Right atrium auricular region (tissue), 2 donors: ENCODE results near the gene ASB7. TPM values are rescaled to one million over a fixed set of nuclear protein-coding genes. Genes with fewer than 3 reads are reported as not detected.

Source experiments
- DNase-seq: peaks from one replicate; pipeline ENCODE4 v3.0.0-alpha.2; 2019; ENCODE audit warnings: low spot score
- H3K27ac ChIP-seq, 2 donors: fragments of 200-600 bp; sonication (generic); 1 replicate in 1 of 2; 2 replicates in 1 of 2; pipeline ENCODE4 v1.5.1; 2016 to 2019
- H3K27me3 ChIP-seq, 2 donors: fragments of 200-600 bp; sonication (generic); one replicate each; pipeline versions ENCODE4 v1.5.1 to v1.6.0; 2017 to 2019
- H3K36me3 ChIP-seq: fragments of 200-600 bp; sonication (generic); one replicate; pipeline ENCODE4 v1.5.1; 2016
- H3K4me1 ChIP-seq, 2 donors: fragments of 200-600 bp; sonication (generic); one replicate each; pipeline versions ENCODE4 v1.5.1 to v1.6.0; 2017 to 2019
- H3K4me3 ChIP-seq, 2 donors: fragments of 200-600 bp; sonication (generic); 1 replicate in 1 of 2; 2 replicates in 1 of 2; pipeline ENCODE4 v1.5.1; 2017 to 2019; ENCODE audit warnings: mild to moderate bottlenecking in 1 of 2, moderate library complexity in 1 of 2
- H3K9me3 ChIP-seq, 2 donors: fragments of 200-600 bp; sonication (generic); one replicate each; pipeline ENCODE4 v1.5.1; 2019
- CTCF ChIP-seq, 2 donors: fragments of 200-600 bp; sonication (generic); IDR thresholded peaks; one replicate each; pipeline ENCODE4 v1.5.1; 2019; ENCODE audit warnings: antibody characterized with exemption in 2 of 2
- total RNA-seq, 2 donors: library from RNA; depleted of rRNA; stranded (reverse); fragments of >200 nt; gene quantifications; one replicate each; pipeline ENCODE4 v1.1.0, GENCODE V29; 2016

Gene ASB7
- total RNA-seq, 2 donors from 2014 or later, result 5.5 to 6.2 TPM

- H3K27me3 ChIP-seq, result no peaks in the 10 kb centered on the region
- no peak for DNase-seq
- H3K36me3 ChIP-seq, result no peaks in the 10 kb centered on the region
- H3K9me3 ChIP-seq, result no peaks in the 10 kb centered on the region
- no peak for TF ChIP-seq CTCF (IDR thresholded peaks at IDR 0.05)
- H3K27ac ChIP-seq, result no peak overlapping the region
- no peak overlapping the region for H3K4me3 ChIP-seq
- no peaks in the 10 kb centered on the region for H3K4me1 ChIP-seq
Measured at GRCh38 chr15:100665570-100665969, 63.2 kb downstream of the ASB7 start.

GRCh38 chr15:100667405-100668347, 65.3 kb downstream of the ASB7 start:
- no peaks in the 10 kb centered on the region for H3K9me3 ChIP-seq
- no peaks in the 10 kb centered on the region for H3K27me3 ChIP-seq
- H3K27ac ChIP-seq, result peak overlapping the region; percentile 31 to 45
- no peak for TF ChIP-seq CTCF (IDR thresholded peaks at IDR 0.05)
- no peak for DNase-seq
- H3K36me3 ChIP-seq, result no peaks in the 10 kb centered on the region
- H3K4me3 ChIP-seq, result no peak overlapping the region
- no peaks in the 10 kb centered on the region for H3K4me1 ChIP-seq

GRCh38 chr15:100668348-100668745, 66.0 kb downstream of the ASB7 start:
- Histone ChIP-seq H3K9me3 (no peaks in the 10 kb centered on the region), H3K4me1 (no peaks in the 10 kb centered on the region), H3K4me3 (no peak overlapping the region), H3K27me3 (no peaks in the 10 kb centered on the region), H3K36me3 (no peaks in the 10 kb centered on the region), H3K27ac (no peak overlapping the region)
- DNase-seq, result no peak
- TF ChIP-seq CTCF (IDR thresholded peaks at IDR 0.05), result no peak

- Histone ChIP-seq H3K36me3 (no peaks in the 10 kb centered on the region), H3K9me3 (no peaks in the 10 kb centered on the region), H3K4me1 (no peaks in the 10 kb centered on the region), H3K4me3 (no peak overlapping the region), H3K27ac (no peak overlapping the region), H3K27me3 (no peaks in the 10 kb centered on the region)
- no peak for DNase-seq
- no peak for TF ChIP-seq CTCF (IDR thresholded peaks at IDR 0.05)
Measured at GRCh38 chr15:100669260-100669659, 66.9 kb downstream of the ASB7 start.

- no peak for TF ChIP-seq CTCF (IDR thresholded peaks at IDR 0.05)
- H3K4me1 ChIP-seq, result no peaks in the 10 kb centered on the region
- H3K27me3 ChIP-seq, result no peaks in the 10 kb centered on the region
- no peak overlapping the region for H3K4me3 ChIP-seq
- H3K9me3 ChIP-seq, result no peaks in the 10 kb centered on the region
- no peak overlapping the region for H3K27ac ChIP-seq
- DNase-seq, result no peak
- H3K36me3 ChIP-seq, result no peaks in the 10 kb centered on the region
Measured at GRCh38 chr15:100670505-100671021, 68.2 kb downstream of the ASB7 start.
